ENCODE results near the gene CBL.

- TF ChIP-seq EP300 (IDR thresholded peaks at IDR 0.05; ENCODE audit: borderline replicate concordance) (no peak), FOXM1 (IDR thresholded peaks at IDR 0.05; ENCODE audit: borderline replicate concordance, low read depth) (no peak), RAD21 (IDR thresholded peaks at IDR 0.05; ENCODE audit: low read depth) (no peak)
Measured at GRCh38 chr11:119337581-119338317, 131.6 kb downstream of the CBL start.

Measured in Ishikawa (cell line).